Measurements from ENCODE around the gene EVI5L.

Gene EVI5L

DNA sequence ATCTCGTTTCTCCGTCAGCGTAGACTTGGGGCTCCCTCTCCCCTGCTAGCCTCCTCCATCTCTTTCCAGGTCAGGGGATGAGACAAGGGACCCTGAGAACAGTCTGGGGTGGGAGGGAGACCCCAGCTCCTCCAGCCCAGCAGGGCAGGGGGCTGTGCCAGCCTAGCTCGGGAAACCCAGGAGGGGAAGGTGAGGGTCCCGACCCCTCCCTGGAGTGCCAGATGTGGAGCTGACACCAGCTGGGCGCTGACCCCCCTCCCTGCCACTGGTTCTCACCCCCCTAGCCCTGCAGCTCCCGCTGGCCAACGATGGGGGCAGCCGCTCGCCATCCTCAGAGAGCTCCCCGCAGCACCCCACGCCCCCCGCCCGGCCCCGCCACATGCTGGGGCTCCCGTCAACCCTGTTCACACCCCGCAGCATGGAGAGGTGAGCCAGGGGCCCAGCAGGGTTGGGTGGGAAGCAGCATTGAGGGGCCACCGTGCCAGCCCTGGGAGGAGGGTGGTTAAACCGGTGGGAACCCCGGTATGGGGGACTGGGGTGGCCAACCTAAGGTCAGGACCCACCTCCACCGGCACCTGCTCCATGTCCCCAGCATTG lies 79.6 kb downstream of the EVI5L start:
- H3K4me1 ChIP-seq: peaks cover 47 to 93% (median 88%) of the 10 kb centered on the region in 10 experiments
- peaks cover 29 to 72% (median 53%) of the 10 kb centered on the region in 11 experiments for H3K36me3 ChIP-seq
- H3K9me3 ChIP-seq (replicated peaks in 1 of 11): no peaks in the 10 kb centered on the region
- H4K20me1 ChIP-seq: peaks cover 98 to 100% (median 99%) of the 10 kb centered on the region in 11 experiments
- H3K4me3 ChIP-seq: no peak overlapping the region
- H3K27ac ChIP-seq: no peak overlapping the region
- peak overlapping the region in 1 of 11 experiments; percentile 33; a peak in 2 of 22 replicates for H3K9ac ChIP-seq
- peak overlapping the region in 9 of 11 experiments; percentile 1 to 99 (median 55); a peak in 15 of 22 replicates for H3K4me2 ChIP-seq
- no peak for TF ChIP-seq Cebpa-rat (IDR thresholded peaks at IDR 0.05)
- H3K27me3 ChIP-seq: peaks cover 17 to 29% (median 20%) of the 10 kb centered on the region in 11 experiments

DNA sequence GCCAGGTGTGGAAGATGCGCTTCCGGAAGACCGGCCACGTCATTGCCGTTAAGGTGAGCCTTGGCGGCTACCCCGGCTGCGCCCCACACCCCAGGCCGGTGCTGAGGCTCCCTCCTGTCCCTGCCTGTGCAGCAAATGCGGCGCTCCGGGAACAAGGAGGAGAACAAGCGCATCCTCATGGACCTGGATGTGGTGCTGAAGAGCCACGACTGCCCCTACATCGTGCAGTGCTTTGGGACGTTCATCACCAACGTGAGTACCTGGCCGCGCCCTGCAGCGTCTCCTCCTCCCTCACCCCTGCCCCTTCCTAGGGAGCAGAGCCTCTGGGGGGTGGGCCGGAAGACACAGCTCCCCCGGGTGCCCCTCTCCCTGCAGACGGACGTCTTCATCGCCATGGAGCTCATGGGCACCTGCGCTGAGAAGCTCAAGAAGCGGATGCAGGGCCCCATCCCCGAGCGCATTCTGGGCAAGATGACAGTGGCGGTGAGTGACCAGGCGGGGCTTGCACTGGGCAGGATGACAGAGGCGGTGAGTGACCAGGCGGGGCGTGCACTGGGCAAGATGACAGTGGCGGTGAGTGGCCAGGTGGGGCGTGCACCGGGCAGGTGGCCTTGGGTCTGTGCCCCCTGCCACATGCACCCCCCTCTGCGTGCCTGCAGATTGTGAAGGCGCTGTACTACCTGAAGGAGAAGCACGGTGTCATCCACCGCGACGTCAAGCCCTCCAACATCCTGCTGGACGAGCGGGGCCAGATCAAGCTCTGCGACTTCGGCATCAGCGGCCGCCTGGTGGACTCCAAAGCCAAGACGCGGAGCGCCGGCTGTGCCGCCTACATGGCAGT lies 80.5 kb downstream of the EVI5L start:
- Histone ChIP-seq H3K27me3 (peaks cover 27 to 38% (median 30%) of the 10 kb centered on the region in 11 experiments), H4K20me1 (peaks cover 91 to 100% (median 98%) of the 10 kb centered on the region in 11 experiments), H3K36me3 (peaks cover 29 to 74% (median 48%) of the 10 kb centered on the region in 11 experiments), H3K9ac (no peak overlapping the region), H3K4me2 (peak overlapping the region in 8 of 11 experiments; percentile 23 to 99 (median 70); a peak in 15 of 22 replicates), H3K4me3 (no peak overlapping the region), H3K4me1 (peaks cover 40 to 90% (median 84%) of the 10 kb centered on the region in 10 experiments), H3K9me3 (replicated peaks in 1 of 11) (no peaks in the 10 kb centered on the region), H3K27ac (no peak overlapping the region)
- no peak for TF ChIP-seq Cebpa-rat (IDR thresholded peaks at IDR 0.05)

DNA sequence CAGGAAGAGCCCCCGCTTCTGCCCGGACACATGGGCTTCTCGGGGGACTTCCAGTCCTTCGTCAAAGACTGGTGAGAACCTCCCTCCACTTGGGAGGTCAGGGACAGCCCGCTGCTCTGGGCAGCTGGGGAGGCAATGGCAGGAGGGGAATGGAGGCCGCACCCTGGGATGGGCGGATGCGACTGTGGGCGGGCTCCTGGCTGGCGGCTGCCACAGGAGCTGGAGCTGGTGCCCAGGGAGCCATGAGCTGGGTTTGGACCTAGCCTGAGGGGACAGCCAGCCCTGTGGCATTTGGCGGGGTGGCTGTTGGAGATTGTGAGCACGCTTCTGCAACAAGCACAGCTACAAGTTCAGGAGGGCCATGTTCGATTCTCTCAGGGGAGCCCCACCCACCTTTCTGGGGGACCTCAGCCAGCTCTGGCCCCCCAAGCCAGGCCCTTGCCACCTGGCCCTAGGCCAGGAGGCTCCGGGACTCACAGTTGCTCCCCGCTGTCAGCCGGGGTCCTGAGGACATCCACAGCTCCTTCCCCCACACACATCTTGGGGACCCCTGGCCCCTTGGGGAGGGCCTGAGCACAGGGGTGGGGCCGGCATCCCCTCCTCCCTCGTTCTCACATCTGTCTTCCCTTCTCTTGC lies 81.6 kb downstream of the EVI5L start:
- peak overlapping the region in 3 of 10 experiments; percentile 4 to 36 (median 24); a peak in 3 of 20 replicates for H3K4me3 ChIP-seq
- peaks cover 39 to 90% (median 84%) of the 10 kb centered on the region in 10 experiments for H3K4me1 ChIP-seq
- H3K27me3 ChIP-seq: peaks cover 38 to 49% (median 41%) of the 10 kb centered on the region in 11 experiments
- peak overlapping the region in 5 of 11 experiments; percentile 2 to 60 (median 50); a peak in 8 of 22 replicates for H3K9ac ChIP-seq
- H3K9me3 ChIP-seq (replicated peaks in 1 of 11): no peaks in the 10 kb centered on the region
- no peak overlapping the region for H3K27ac ChIP-seq
- H3K4me2 ChIP-seq: peak overlapping the region; percentile 48 to 99 (median 85)
- peaks cover 27 to 63% (median 37%) of the 10 kb centered on the region in 11 experiments for H3K36me3 ChIP-seq
- TF ChIP-seq Cebpa-rat (IDR thresholded peaks at IDR 0.05): no peak
- peaks cover 81 to 100% (median 98%) of the 10 kb centered on the region in 11 experiments for H4K20me1 ChIP-seq

DNA sequence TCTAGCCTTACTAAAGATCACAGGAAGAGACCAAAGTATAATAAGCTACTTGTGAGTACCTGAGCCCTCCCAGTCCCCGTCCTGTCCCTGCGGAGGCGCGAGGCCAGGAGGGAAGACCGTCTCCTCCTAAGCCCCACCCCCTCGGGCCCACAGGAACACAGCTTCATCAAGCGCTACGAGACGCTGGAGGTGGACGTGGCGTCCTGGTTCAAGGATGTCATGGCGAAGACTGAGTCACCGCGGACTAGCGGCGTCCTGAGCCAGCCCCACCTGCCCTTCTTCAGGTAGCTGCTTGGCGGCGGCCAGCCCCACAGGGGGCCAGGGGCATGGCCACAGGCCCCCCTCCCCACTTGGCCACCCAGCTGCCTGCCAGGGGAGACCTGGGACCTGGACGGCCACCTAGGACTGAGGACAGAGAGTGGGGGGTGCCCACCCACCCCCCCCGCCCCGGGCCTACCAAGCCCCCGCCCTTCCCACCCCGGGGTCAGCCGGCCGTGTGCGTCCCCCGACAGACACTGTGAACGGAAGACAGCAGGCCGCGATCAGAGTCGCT lies 82.2 kb downstream of the EVI5L start:
- Histone ChIP-seq H3K4me3 (peak overlapping the region in 3 of 10 experiments; percentile 4 to 36 (median 24); a peak in 3 of 20 replicates), H3K36me3 (peaks cover 27 to 62% (median 37%) of the 10 kb centered on the region in 11 experiments), H3K27ac (peak overlapping the region in 3 of 11 experiments; percentile 30 to 53 (median 44); a peak in 3 of 22 replicates), H3K27me3 (peaks cover 44 to 55% (median 47%) of the 10 kb centered on the region in 11 experiments), H4K20me1 (peaks cover 75 to 100% (median 98%) of the 10 kb centered on the region in 11 experiments), H3K9ac (peak overlapping the region in 6 of 11 experiments; percentile 2 to 60 (median 46); a peak in 11 of 22 replicates), H3K9me3 (replicated peaks in 1 of 11) (no peaks in the 10 kb centered on the region), H3K4me1 (peaks cover 39 to 90% (median 84%) of the 10 kb centered on the region in 10 experiments), H3K4me2 (peak overlapping the region; percentile 48 to 99 (median 85))
- no peak for TF ChIP-seq Cebpa-rat (IDR thresholded peaks at IDR 0.05)

DNA sequence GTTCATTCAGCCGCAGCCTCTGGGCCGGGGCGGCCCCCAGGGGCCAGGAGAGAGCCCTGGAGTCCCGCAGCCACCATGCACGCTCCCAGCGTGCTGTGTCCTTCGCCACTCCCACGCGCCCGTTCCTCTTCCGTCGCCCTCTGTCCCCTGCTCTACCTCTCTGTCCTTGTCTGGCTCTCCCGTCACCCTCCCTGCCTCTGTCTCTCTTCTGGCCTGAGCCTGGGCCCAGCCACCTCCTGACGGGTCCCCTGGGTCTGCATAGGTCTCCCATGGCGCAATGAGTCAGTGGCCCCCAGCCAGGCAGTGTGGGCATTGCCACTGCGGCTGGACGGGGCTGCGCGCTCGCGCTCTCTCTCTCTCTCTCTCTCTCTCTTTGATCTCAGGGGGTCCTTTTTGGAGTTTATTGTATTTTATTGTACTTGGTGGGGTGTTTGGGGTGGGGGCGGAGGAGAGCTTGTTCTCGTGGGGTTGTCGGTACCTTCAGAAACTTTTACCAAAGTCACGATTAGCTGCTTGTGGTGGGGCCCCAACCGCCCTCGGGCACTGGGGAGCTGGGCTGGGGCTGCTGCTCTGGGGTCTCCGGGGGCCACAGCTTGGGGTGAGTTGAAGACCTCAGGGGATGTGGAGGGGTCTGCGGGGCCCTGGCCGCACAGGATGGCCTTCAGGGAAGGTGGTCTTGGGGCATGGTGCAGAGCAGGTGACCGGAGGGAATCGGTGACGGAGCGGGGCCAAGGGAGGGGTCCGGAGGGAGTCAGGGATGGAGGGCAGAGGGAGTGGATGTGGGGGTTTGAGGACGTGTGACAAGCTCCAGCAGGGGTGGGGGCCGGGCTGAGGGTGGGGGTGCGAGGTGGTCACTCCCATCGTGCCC lies 82.9 kb downstream of the EVI5L start:
- peaks cover 39 to 90% (median 84%) of the 10 kb centered on the region in 10 experiments for H3K4me1 ChIP-seq

DNA sequence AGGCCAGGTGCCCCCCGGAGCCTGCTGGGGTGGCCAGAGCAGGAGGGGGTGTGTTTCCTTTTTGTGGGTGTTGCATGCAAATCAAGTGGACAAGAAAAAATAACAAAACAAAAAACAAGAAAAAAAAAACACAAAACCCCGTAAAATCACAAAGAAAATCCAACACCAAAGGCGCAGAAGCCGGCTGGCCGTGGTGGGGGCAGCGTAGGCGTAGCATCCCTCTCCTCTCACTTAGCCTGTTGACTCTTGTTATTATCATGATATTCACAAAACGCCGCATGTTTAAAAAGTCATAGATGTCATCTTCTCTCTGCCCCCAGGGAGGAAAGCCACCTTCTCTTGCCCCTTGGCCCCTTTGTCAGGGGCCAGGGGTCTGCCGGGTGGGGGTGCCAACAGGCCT lies 83.6 kb downstream of the EVI5L start:
- Histone ChIP-seq H3K4me2 (peak overlapping the region in 5 of 11 experiments; percentile 85 to 99 (median 88); a peak in 7 of 22 replicates), H3K9me3 (replicated peaks in 1 of 11) (no peaks in the 10 kb centered on the region), H3K9ac (no peak overlapping the region), H3K36me3 (peaks cover 27 to 59% (median 37%) of the 10 kb centered on the region in 11 experiments), H3K27me3 (peaks cover 58 to 69% (median 61%) of the 10 kb centered on the region in 11 experiments), H3K4me3 (no peak overlapping the region), H4K20me1 (peaks cover 60 to 100% (median 94%) of the 10 kb centered on the region in 11 experiments), H3K27ac (no peak overlapping the region), H3K4me1 (peaks cover 43 to 88% (median 80%) of the 10 kb centered on the region in 10 experiments)
- no peak for TF ChIP-seq Cebpa-rat (IDR thresholded peaks at IDR 0.05)

More for the DNA sequence above, 82.9 kb downstream of the EVI5L start:
- 0 out of 20 replicates have a peak overlapping the region, but pooled peaks of 1 of the 10 experiments have one; percentile 26 for H3K4me3 ChIP-seq
- H3K36me3 ChIP-seq: peaks cover 27 to 62% (median 37%) of the 10 kb centered on the region in 11 experiments
- H3K4me2 ChIP-seq: peak overlapping the region; percentile 26 to 99 (median 85); a peak in 20 of 22 replicates
- H4K20me1 ChIP-seq: peaks cover 67 to 100% (median 98%) of the 10 kb centered on the region in 11 experiments
- H3K9ac ChIP-seq: peak overlapping the region in 5 of 11 experiments; percentile 13 to 57 (median 42); a peak in 5 of 22 replicates
- H3K9me3 ChIP-seq (replicated peaks in 1 of 11): no peaks in the 10 kb centered on the region
- no peak overlapping the region; a peak in 2 of 22 replicates for H3K27ac ChIP-seq
- H3K27me3 ChIP-seq: peaks cover 51 to 62% (median 54%) of the 10 kb centered on the region in 11 experiments
- no peak for TF ChIP-seq Cebpa-rat (IDR thresholded peaks at IDR 0.05)

DNA sequence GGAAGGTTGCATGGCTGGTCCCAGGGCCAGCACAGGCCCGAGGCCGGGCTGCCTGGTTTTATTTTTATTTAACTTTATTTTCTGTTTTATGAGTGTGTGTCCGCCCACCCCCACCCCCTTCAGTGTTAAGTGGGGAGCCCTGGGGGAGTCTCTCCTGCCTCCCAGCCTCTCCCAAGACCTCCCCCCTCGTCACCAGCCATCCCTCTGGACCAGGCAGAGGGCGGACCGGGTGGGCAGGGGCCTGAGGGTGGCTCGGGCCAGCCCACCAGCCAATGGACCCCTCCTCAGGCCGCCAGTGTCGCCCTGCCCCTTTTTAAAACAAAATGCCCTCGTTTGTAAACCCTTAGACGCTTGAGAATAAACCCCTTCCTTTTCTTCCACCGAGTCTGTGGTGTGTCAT lies 84.1 kb downstream of the EVI5L start:
- H3K27ac ChIP-seq: no peak overlapping the region
- peaks cover 62 to 74% (median 66%) of the 10 kb centered on the region in 11 experiments for H3K27me3 ChIP-seq
- no peak for TF ChIP-seq Cebpa-rat (IDR thresholded peaks at IDR 0.05)
- peaks cover 48 to 88% (median 76%) of the 10 kb centered on the region in 10 experiments for H3K4me1 ChIP-seq
- 0 out of 22 replicates have a peak overlapping the region, but pooled peaks of 1 of the 11 experiments have one; percentile 88 for H3K4me2 ChIP-seq
- H3K36me3 ChIP-seq: peaks cover 25 to 54% (median 34%) of the 10 kb centered on the region in 11 experiments
- H4K20me1 ChIP-seq: peaks cover 56 to 99% (median 92%) of the 10 kb centered on the region in 11 experiments
- H3K9me3 ChIP-seq (replicated peaks in 1 of 11): no peaks in the 10 kb centered on the region
- H3K9ac ChIP-seq: no peak overlapping the region
- H3K4me3 ChIP-seq: no peak overlapping the region

All from BLaER1 treated with 17β-estradiol and CSF1 and Interleukin-3, amounts not matched to agents 10 nM and 100 nM (cell line).